ENCODE data around the gene S100A16.

S100A16 gene

DNA sequence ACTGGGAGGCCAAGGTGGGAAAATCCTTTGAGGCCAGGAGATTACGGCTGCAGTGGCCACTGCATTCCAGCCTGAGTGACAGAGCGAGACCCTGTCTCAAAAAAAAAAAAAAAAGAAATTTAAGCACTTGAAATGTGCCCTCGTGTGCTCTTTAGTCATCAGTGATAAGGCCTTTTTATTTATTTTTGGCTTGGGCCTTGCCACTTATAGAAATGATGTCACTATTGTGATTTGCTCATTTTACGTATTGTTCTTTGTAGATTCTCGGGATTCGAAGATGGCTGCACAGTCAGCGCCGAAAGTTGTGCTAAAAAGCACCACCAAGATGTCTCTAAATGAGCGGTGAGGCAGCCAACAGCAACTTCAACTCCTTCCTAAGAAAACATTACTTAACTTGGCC, 23.4 kb upstream of the S100A16 start:
- DNase-seq = no peak

DNA sequence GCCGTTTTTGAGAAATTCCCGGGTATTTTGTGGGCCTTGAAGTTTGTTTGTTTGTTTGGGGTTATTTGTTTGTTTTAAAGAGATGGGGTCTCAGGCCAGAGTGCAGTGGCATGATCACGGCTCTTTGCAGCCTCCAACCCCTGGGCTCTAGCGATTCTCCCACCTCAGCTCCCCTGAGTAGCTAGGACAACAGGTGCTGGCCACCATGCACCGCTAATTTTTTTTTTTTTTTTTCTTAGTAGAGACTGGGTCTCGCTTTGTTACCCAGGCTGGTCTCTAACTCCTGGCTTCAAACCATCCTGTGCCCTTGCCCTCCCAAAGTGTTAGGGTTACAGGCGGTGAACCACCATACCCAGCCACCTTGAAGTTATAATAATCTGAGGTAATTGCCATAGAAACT, 22.9 kb upstream of the S100A16 start:
- DNase-seq = no peak

DNA sequence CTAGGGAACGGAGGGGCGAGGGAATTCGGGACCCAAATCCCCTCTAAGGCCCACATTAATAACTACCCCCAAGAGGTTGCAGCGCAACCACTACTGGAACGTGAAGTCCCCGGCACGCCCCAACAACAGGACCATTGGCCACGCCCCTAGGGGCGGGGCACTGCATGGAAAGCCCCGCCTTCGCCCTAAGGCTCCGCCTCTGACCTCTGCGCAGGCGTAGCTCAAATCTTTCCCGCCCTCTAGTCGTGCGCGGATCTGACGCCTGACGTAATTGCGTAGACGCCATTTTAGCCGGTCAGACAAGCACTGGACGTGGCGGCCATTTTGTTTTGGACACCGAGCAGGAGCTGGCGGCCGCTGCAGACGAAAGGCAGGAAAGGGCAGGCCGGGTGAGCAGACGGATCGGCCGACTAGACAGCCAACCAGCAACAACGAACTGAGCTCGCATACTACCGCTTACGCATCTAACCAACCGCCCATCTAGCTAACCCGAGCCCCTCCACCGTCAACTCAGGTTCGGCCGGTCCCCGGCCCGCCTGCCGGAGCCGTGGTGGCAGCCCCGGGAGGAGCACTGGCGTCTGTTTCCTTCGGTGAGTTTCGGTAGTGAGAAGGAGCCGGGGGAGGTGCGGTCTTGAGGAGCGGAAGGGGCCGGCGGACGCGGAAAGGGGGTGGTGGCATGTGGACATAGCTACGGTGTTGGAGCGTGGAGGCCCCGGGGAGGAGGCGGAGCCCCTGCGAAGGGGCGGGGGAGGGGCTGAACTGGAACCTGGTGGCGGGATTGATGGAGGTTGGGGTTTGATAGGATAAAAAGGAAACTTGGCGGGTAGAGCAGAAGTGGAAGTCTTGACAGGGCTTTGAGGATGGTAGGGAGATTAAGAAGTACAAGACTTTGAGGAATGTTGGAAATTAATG, 21.1 kb upstream of the S100A16 start, which contains the start of gene CHTOP:
Gene CHTOP, plus strand, starts transcription at position 313 of the 912 bp plus-strand sequence. CDS start 2,523 bp downstream, outside the sequence.
- peak; percentile 86 to 97 (median 93) for DNase-seq

DNA sequence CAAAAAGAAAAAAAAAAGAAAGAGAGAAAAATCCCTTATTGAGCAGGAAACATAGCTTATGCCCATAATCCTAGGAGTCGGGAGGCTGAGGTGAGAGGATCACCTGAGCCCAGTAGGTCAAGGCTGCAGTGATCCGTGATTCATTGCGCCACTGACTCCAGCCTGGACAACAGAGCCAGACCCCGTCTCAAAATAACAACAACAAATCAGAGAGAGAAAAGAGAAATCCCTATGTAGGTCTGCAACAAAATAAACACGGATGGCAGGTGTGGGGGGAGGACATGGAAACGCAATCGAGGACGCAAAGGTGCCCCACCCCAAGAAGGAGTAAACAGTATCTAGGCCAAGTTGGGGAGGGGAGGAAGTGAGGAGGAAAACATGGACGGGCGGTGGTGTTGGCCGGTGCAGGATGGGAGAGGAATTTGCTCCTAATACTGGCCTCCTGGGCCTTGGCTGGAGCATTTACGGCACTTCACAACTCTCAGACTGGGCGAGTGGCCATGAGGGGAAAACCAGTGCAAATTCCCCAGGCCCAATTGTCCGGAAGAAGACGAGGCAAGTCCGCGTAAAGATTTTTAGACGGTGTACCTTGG, 20.3 kb upstream of the S100A16 start:
- no peak for DNase-seq

DNA sequence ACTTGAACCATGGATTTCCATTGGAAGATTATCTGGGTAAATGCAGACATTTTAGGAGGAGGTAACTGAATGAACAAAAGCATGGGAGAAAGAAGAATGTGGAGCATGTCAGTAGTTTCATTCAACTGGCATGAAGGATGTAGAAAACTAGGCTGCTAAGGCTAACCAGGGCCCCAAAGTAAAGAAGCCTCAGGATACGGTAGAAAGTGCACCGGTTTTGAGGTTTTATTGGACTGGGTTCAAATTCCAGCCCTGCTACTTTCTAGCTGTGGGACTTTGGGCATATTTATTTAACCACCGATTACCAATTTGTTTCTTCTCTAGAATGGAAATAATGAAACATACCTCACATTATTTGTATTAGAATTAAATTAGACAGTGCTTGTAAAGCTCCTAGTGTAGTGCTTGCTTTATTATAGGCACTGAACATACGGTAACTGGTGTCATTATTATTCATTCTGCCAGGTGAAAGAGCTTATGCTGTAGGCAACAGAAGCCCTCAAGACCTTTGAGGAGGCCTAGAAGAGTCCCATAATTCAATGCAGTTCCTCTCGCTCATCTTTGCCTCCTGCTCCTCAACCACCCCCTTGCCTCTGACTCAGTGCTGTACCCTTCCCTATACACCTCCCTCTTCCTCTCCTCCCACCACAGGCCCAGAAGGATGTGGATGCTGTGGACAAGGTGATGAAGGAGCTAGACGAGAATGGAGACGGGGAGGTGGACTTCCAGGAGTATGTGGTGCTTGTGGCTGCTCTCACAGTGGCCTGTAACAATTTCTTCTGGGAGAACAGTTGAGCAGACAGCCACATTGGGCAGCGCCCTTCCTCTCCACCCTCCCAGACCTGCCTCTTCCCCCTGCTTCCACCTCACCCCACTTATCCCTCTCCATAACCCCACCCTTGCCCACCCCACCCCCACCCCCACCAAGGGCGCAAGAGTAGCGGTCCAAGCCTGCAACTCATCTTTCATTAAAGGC, 18.4 kb upstream of the S100A16 start:
- no peak for DNase-seq

DNA sequence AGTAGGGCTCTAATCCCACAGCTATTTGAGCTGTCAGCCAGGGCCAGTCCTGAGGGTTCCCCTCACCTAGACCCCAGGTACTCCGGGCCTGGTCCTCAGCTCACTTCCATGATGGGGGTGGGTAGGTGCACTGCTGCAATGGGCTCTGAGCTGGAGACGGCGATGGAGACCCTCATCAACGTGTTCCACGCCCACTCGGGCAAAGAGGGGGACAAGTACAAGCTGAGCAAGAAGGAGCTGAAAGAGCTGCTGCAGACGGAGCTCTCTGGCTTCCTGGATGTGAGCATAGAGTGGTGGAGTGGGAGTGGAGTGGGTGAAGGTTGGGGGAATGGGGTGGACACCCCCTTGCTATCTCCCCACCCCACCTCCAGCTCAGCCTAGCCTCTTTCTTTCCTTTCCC, 17.4 kb upstream of the S100A16 start:
- DNase-seq = no peak

DNA sequence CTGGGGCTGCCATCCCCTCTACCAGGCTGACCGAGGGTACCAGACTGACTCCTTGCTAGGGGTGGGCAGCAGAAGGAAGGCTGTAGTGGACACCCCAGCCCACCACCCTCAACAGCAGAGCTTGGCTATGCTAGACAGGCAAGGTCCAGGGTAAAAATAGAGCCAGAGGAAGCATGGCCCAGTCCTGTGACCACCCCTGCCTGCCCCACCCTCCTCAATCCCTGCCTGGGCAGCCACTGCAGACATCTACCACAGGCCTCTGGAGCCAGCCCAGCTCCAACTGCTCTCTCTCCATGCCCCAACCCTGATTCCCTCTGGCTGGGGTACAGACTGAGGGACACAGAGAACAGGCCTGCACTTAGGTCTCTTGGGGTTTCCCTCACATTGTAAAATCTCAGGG, 17.0 kb upstream of the S100A16 start:
- no peak for DNase-seq

DNA sequence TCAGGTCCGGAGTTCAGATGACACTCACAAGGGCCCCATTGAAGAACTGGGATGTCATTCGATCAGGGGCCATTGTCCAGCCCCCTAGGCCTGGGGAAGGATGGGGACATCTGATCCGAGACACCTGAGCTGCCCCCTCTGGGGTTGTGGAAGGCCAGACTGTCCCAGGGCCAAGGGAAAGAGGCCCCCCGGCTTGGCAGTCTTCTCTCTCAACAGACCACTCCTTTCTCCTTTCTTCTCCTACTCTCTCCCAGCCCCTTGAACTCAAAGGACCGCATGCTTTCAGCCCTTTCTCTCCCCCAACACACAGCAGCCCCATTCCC, 16.4 kb upstream of the S100A16 start:
- DNase-seq = no peak

DNA sequence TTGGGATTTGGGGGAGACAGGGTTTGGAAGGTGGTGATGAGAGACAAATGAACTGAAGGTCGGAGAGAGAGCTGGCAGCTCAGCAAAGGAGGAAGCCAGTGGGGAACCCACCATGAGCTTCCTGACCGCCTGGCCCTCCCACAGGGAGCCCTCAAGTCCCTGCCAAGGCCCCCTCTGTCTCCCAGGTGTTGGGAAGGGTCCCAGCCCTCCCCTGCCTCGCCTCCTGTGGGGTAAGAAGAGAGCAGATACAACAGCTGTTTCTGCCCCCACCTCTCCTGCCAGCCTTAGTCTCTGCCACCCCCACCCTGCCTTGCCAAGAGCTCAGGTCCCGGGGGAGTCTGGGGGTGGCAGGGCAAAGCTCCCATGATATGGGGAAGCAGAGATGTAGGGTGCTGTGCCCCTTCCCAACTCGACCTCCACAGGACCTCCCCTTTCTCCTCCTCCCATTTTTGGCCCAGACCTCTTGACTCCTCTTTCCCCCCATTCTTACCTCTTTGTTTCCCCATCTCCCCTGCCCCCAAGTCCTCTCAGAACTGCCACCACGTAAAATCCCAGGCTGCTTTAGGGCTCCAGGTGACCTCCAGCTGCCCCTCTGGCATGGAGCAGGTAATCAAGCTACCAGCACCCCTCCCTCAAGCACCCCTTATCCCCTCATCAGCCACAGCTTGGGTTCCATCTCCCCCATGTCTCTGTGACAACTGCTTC, 15.9 kb upstream of the S100A16 start:
- no peak for DNase-seq

DNA sequence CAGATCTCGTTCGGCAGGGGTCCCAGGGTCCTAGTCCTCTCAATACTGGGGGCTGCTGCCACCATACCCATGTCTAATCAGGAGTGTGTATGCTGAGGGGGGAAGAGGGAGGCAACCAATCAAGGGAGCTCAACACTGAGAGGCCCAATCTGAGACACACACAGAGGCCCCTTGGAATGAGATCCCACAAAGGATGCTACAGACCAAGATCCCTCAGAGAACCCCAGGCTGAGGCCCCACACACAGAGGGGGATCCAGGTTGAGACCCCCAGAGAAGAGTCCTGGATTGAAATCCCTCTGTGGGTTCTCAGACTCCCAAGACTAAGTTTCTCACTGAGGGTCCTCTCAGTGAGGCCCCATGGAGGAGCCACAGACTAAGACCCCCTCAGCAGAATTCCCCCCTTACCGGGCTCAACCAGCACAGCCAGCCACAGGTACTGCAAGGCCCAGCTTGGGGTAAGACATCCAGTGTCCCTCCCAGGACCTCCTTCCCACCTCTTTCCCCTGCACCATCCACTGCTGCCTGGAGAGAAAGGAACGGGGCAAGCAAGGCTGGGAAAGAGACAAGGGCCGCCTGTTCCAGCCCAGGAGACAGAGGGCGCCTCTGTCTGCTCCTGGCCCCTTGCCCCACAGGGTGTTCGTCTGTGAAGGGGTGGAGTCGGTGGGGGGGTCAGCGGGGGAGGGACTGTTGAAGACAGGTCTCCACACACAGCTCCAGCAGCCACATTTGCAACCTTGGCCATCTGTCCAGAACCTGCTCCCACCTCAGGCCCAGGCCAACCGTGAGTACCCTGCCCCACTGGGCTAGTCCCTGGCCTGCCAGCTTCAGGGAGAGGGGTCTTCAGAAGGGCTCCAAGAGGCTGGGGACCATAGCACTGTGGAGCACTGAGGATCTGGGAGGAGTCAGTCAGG, 15.0 kb upstream of the S100A16 start, which contains the start of gene S100A1:
Gene S100A1, plus strand, starts transcription at position 720 of the 912 bp plus-strand sequence. CDS start 2,088 bp downstream, outside the sequence.
- DNase-seq = no peak

DNA sequence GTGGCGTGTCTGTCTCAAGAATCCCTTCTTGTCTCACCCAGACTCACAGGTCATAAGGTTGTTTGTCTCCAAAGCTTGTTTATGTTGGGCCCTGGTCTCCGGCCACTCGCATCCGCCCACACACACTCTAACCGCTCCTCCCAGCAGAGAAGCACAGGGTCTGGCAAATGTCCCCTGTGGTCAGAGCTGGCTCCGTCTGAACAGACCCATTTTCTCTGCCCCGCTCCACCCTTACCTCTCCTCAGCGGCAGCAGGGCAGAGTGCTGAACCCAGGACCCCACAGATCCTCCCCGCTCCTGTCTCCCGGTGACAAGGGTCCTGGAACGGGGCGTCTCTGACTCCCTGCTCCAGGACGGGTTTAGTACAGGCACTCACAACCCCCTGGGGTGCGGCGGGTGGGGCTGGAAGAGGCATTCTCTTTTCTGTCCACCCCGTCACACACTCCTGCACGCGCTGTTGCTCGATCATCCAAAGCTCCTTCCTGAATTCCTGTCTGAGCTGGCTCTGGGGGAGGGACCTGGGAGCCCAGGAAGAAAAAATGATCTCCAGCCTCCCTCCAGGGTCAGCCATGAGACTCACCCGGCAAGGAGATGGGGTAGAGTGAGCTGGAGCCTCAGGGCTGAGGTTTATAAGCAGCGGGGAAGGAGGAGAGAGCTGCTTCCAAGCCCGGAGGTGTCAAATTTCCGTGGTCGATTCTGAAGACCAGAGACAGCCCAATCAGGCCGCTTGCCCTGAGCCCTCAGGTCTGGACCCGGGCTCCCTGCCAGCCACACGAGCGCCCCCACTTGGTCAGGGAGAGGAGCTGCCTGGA, 14.2 kb upstream of the S100A16 start, which contains the start of gene S100A13:
Gene S100A13, minus strand, starts transcription at position 602 of the 811 bp plus-strand sequence. CDS start 1,033 bp downstream, outside the sequence.
- DNase-seq = peak in 1 of 5 experiments; percentile 26

DNA sequence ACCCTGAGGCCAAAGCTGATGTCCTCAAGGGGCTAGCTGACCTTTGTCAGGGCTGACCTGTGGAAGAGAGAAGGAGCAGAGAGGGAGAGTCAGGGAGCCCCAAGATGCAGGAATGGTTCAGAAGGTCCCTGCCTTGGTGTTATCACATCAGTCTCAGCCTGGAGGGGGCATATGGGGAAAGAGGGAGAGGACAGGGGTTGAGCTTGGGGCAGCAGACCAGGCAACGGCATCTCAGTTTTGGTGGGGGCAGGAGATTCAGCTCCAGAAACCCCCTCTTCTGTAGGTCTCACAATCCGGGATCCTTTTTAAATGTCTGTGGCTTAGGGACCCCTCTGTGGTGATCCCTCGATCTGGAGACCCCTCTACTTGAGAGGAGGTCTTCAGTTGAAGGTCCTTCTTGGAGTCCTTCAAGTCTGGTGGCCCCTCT, 13.6 kb upstream of the S100A16 start:
- DNase-seq = no peak

DNA sequence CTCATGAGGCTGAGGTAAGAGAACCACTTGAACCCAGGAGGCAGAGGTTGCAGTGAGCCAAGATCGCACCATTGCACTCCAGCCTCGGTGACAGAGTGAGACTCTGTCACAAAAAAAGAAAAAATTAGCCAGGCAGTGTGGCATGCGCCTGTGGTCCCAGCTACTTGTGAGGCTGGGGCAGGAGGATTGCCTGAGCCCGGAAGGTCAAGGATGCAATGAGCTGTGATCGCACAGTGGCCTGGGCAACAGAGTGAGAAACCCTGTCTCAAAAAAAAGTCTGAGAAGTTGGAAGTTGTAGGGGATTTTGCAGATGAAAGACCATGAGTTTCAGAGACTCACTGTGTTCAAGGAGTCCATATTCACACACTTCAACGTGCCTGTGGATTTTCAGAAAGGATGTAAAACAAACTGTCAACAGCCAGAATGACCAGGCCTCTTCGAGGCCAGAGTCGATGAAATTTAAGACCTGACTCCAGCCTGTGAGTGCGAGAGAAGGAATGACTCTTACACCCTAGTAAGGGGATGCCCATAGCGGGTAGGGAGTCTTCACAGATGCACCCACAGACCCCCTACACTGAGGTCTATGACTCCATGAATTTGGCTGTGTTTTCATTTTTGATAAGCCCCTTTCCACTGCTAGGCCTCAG, 12.2 kb upstream of the S100A16 start:
- DNase-seq = no peak

DNA sequence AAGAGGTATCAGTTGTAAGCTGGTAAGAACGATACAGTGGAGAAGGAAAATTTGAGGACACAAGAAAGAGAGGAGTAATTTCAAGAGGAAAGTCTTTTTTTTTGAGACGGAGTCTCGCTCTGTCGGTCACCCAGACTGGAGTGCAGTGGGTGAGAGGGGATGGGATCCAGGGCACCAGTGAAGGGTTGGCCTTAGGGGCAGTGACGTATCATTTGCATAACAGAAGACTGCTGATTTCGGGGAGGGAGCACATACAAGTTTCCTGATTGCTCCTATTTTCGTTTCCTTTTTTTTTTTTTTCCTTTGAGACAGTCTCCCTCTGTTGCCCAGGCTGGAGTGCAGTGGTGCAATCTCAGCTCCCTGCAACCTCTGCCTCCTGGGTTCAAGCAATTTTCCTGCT, 10.2 kb upstream of the S100A16 start:
- no peak for DNase-seq

DNA sequence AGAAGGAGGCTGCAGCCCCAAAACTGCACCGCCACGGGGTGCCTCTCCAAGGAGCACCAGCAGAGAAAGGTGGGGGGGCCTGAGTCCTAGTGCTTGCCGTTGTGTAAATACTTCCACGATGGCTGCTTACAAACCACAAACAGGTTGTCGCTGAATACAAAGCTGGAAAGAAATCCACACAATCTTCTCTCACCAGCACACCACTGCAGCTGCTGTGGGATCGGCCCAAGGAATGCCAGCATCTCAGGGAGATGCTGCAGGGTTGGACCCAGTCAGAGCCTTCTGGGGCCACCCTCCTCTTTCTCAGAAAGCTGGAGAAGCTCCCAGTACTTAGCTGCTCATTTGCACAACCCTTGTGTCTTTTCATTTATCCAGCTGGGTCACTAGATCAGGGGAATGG, 6.2 kb upstream of the S100A16 start:
- no peak for DNase-seq

DNA sequence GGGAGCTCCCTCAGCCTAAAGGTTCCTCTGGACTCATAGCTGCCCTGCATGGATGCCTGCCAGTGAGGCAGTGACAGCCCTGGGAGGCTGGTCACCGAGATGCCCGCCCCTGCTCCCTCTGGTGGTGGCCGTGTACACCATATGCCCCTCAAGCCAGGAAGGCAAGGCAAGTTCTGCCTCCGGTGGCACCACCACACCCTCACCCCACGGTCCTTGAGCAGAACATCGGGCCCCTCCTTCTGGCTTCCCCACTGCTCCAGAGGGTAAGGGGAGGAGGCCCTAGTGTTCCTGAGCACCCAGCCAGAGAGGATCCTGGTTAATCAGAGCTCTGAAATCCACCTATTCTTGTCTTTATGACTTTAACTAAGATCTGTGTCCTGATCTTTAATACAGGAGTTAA, 4.7 kb upstream of the S100A16 start:
- DNase-seq = peak in 3 of 5 experiments; percentile 34 to 69 (median 47)

DNA sequence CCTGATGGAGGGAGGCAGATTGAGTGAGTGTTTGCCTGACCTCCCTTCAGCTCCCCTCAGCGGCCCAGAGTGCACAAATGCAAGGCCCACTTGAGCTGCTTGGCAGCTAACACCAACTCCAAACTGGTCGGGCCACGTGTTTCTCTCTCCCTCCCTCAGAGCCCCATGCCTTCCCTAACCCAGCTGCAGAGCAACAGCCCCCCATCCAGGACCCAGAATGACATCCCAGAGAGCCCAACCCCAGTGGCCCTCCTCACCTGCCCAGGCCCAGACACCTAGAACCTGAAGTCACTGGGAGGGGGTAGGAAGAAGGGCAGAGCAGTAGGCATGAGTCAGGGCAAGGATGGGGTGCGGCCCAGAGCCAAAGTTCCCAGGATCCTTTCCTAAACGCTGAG, 4.0 kb upstream of the S100A16 start:
- no peak for DNase-seq

DNA sequence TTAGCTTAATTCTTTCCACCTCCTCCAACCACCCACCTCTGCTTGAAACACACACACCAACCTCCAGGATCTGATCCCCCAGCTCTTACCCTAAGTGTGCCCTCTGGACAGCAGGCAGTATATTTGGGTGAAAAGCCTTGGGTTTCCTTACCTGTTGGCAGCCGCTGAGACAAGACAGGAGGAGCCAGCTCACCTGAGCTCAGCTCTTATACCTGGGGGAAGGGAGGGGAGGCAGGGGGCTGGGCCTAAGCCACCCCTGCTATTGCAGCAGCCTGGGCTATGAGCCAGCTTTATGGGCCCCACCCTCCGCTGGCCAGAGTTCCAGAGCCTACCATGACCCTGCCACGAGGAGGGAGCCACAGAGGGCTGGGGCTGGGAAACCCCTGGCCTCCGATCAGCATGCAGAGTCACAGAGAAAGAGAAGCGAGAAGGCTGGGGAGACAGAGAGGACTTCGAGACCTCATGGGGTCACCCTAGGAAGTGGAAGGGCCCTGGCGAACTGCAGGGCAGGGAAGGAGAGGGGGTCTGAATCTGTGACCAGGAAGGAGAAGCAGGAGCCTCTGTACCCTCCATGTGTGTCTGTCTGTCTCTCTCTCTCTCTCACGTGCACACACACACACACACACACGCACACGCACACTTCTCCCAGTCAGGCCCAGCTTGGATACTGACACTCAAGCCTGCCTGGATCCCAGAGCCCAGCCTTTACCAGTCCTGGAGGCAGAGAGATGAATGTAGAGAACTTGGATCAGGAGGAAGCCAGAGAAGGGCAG, 3.4 kb upstream of the S100A16 start, which contains the start of gene S100A14:
Gene S100A14, minus strand, starts transcription at position 182 of the 773 bp plus-strand sequence. CDS start 467 bp downstream, outside the sequence.
- DNase-seq = no peak

All from T-helper 2 cell (primary cell).